ENCODE data around the gene HSPA12B. TPM values are rescaled to one million over a fixed set of nuclear protein-coding genes. Genes with fewer than 3 reads are reported as not detected.

HSPA12B gene
- total and polyA plus RNA-seq, 2 of the 13 experiments (the other 11 are each of a cell fraction or from before 2014, with no cell fraction given) = 0.01 TPM; not detected in 1

- peak; percentile 40; the same call in 1 of the 2 replicates for TF ChIP-seq FOXA1 (IDR thresholded peaks at IDR 0.05)
- no peak for TF ChIP-seq FOXA1 (CRISPR knock-in tag; IDR thresholded peaks at IDR 0.05)
- TF ChIP-seq ARNT (IDR thresholded peaks at IDR 0.05) = peak; percentile 96; the same call in 1 of the 2 replicates
- TF ChIP-seq GATAD2A (CRISPR knock-in tag; IDR thresholded peaks at IDR 0.05) = no peak
- peak; percentile 34; the same call in 1 of the 2 replicates for TF ChIP-seq ATM (IDR thresholded peaks at IDR 0.05; ENCODE audit: borderline replicate concordance)
- 0 out of 2 replicates have a peak, but pooled peaks have one; percentile 24 for TF ChIP-seq ZNF362 (CRISPR knock-in tag; IDR thresholded peaks at IDR 0.05; ENCODE audit: borderline replicate concordance)
- 0 out of 2 replicates have a peak, but pooled peaks have one; percentile 89 for TF ChIP-seq SOX6 (IDR thresholded peaks at IDR 0.05)
- TF ChIP-seq SOX6 (CRISPR knock-in tag; IDR thresholded peaks at IDR 0.05) = no peak
- TF ChIP-seq GTF3A (CRISPR knock-in tag; conservative IDR thresholded peaks at IDR 0.05) = 0 out of 2 replicates have a peak, but pooled peaks have one; percentile 52
- TF ChIP-seq NBN (conservative IDR thresholded peaks at IDR 0.05) = peak; percentile 95
- no peak for TF ChIP-seq PRPF4 (IDR thresholded peaks at IDR 0.05; ENCODE audit: low read depth, low read length, poor library complexity, severe bottlenecking)
- peak; percentile 62; the same call in 1 of the 2 replicates for TF ChIP-seq FOXK2 (IDR thresholded peaks at IDR 0.05)
- TF ChIP-seq TRIM22 (IDR thresholded peaks at IDR 0.05) = peak; percentile 98
- TF ChIP-seq FOXP1 (IDR thresholded peaks at IDR 0.05) = peak; percentile 64; the same call in 1 of the 2 replicates
- no peak for TF ChIP-seq FOXP1 (CRISPR knock-in tag; IDR thresholded peaks at IDR 0.05)
- no peak for TF ChIP-seq ZFY (CRISPR knock-in tag; IDR thresholded peaks at IDR 0.05)
- TF ChIP-seq NONO (IDR thresholded peaks at IDR 0.05) = peak; percentile 96; the same call in 1 of the 2 replicates
- no peak for TF ChIP-seq NONO (CRISPR knock-in tag; conservative IDR thresholded peaks at IDR 0.05)
- no peak for TF ChIP-seq HNRNPUL1 (IDR thresholded peaks at IDR 0.05; ENCODE audit: low read depth, low read length)
- TF ChIP-seq ATF7 (IDR thresholded peaks at IDR 0.05) = peak; percentile 33
- TF ChIP-seq ATF7 (CRISPR knock-in tag; IDR thresholded peaks at IDR 0.05) = no peak
- 0 out of 2 replicates have a peak, but pooled peaks have one; percentile 12 for TF ChIP-seq ZFX (CRISPR knock-in tag; IDR thresholded peaks at IDR 0.05; ENCODE audit: low read depth)
- TF ChIP-seq IKZF1 (IDR thresholded peaks at IDR 0.05) = peak; percentile 95
- TF ChIP-seq ZNF317 (CRISPR knock-in tag; IDR thresholded peaks at IDR 0.05) = peak; percentile 29; the same call in 1 of the 2 replicates
- no peak for TF ChIP-seq MXD4 (CRISPR knock-in tag; IDR thresholded peaks at IDR 0.05)
These were observed 56.2 kb downstream of the HSPA12B start (continued) for GRCh38 chr20:3788685-3789155.

Data from HepG2 (cell line).